DND-41 (cell line): Measurements from ENCODE around the gene TFF3.

Experiments
- ATAC-seq: fragments of 200-7000 bp; cut with Tn5 transposase; 3 replicates; pipeline ENCODE4 v1.9.1; 2021; ENCODE audit warnings: low read depth; ENCODE audit not compliant: insufficient read depth
- DNase-seq: peaks from one replicate; pipeline ENCODE4 v3.0.0-alpha.2; 2020
- H2AFZ ChIP-seq: 2 replicates; pipeline ENCODE4 v1.6.0; 2012; ENCODE audit warnings: low read depth, low read length
- H3K27ac ChIP-seq: 2 replicates; pipeline ENCODE4 v1.5.1; 2012; ENCODE audit warnings: low read length, inconsistent platforms
- H3K27me3 ChIP-seq: fragments of 200-600 bp; sonication (generic); 2 replicates; pipeline ENCODE4 v1.6.0; 2012; ENCODE audit warnings: low read length, mild to moderate bottlenecking, inconsistent platforms; ENCODE audit not compliant: insufficient read depth, poor library complexity
- H3K36me3 ChIP-seq: 2 replicates; pipeline ENCODE4 v1.5.1; 2012; ENCODE audit warnings: low read length, inconsistent platforms; ENCODE audit not compliant: insufficient read depth
- H3K4me1 ChIP-seq: 2 replicates; pipeline ENCODE4 v1.5.1; 2012; ENCODE audit warnings: mild to moderate bottlenecking, low read length; ENCODE audit not compliant: insufficient read depth
- H3K4me2 ChIP-seq: 2 replicates; pipeline ENCODE4 v1.6.0; 2012; ENCODE audit warnings: mild to moderate bottlenecking, moderate library complexity, low read length, inconsistent platforms; ENCODE audit not compliant: insufficient read depth
- H3K4me3 ChIP-seq, 2 experiments: fragments of 200-600 bp in 1 of 2; shearing (Covaris generic) in 1 of 2; 2 replicates each; pipeline ENCODE4 v1.5.1; 2012 to 2016; ENCODE audit warnings: inconsistent platforms in 2 of 2, low read length in 2 of 2, mild to moderate bottlenecking in 2 of 2, low read depth in 1 of 2, moderate library complexity in 1 of 2
- H3K79me2 ChIP-seq: 2 replicates; pipeline ENCODE4 v1.6.0; 2012; ENCODE audit warnings: low read length, inconsistent platforms; ENCODE audit not compliant: insufficient read depth
- H3K9ac ChIP-seq: 2 replicates; pipeline ENCODE4 v1.6.0; 2012; ENCODE audit warnings: low read depth, mild to moderate bottlenecking, inconsistent platforms, low read length, moderate library complexity
- H3K9me3 ChIP-seq: 2 replicates; pipeline ENCODE4 v1.5.1; 2012; ENCODE audit warnings: low read length, moderate library complexity, mild to moderate bottlenecking, inconsistent platforms; ENCODE audit not compliant: insufficient read depth, severe bottlenecking
- H4K20me1 ChIP-seq: 2 replicates; pipeline ENCODE4 v1.6.0; 2012; ENCODE audit warnings: low read length; ENCODE audit not compliant: insufficient read depth
- CTCF ChIP-seq: IDR thresholded peaks from 2 replicates; pipeline ENCODE4 v1.5.1; 2012; ENCODE audit warnings: borderline replicate concordance, low read length, moderate library complexity, mild to moderate bottlenecking; ENCODE audit not compliant: poor library complexity, severe bottlenecking; ENCODE audit errors: extremely low read depth
- EZH2 ChIP-seq: IDR thresholded peaks from 3 replicates; pipeline ENCODE4 v1.6.1; 2012; ENCODE audit warnings: borderline replicate concordance, low read depth, mild to moderate bottlenecking, moderate library complexity, low read length, inconsistent platforms; ENCODE audit not compliant: severe bottlenecking

Gene TFF3

GRCh38 chr21:42302794-42303193 lies 12.4 kb downstream of the TFF3 start:
- Histone ChIP-seq H4K20me1 (no peaks in the 10 kb centered on the region), H3K4me2 (no peak overlapping the region), H2AFZ (no peak overlapping the region), H3K27me3 (no peaks in the 10 kb centered on the region), H3K9ac (no peak overlapping the region), H3K4me1 (no peaks in the 10 kb centered on the region), H3K9me3 (no peaks in the 10 kb centered on the region), H3K36me3 (0 out of 2 replicates have a peak, but pooled peaks cover 3% of the 10 kb centered on the region), H3K4me3 (no peak overlapping the region), H3K27ac (no peak overlapping the region), H3K79me2 (no peaks in the 10 kb centered on the region)
- no peak for DNase-seq
- TF ChIP-seq CTCF (no peak), EZH2 (no peak)
- no peak for ATAC-seq

GRCh38 chr21:42302076-42302650 lies 13.0 kb downstream of the TFF3 start:
- ATAC-seq: no peak
- H3K4me2 ChIP-seq: no peak overlapping the region
- H3K9ac ChIP-seq: no peak overlapping the region
- H3K27ac ChIP-seq: no peak overlapping the region
- no peaks in the 10 kb centered on the region for H3K27me3 ChIP-seq
- TF ChIP-seq EZH2 (no peak), CTCF (no peak)
- H3K9me3 ChIP-seq: no peaks in the 10 kb centered on the region
- no peak for DNase-seq
- no peaks in the 10 kb centered on the region for H3K4me1 ChIP-seq
- H3K79me2 ChIP-seq: no peaks in the 10 kb centered on the region
- H4K20me1 ChIP-seq: no peaks in the 10 kb centered on the region
- H3K36me3 ChIP-seq: peaks cover 8% of the 10 kb centered on the region; the same call in 1 of the 2 replicates
- H3K4me3 ChIP-seq: no peak overlapping the region
- H2AFZ ChIP-seq: no peak overlapping the region

- no peak for ATAC-seq
- Histone ChIP-seq H3K4me2 (no peak overlapping the region), H3K9me3 (no peaks in the 10 kb centered on the region), H3K27me3 (no peaks in the 10 kb centered on the region), H3K79me2 (no peaks in the 10 kb centered on the region), H3K9ac (no peak overlapping the region), H3K4me1 (no peaks in the 10 kb centered on the region), H3K4me3 (no peak overlapping the region), H3K36me3 (peaks cover 9% of the 10 kb centered on the region; the same call in 1 of the 2 replicates), H3K27ac (no peak overlapping the region), H2AFZ (no peak overlapping the region), H4K20me1 (no peaks in the 10 kb centered on the region)
- no peak for DNase-seq
- TF ChIP-seq CTCF (no peak), EZH2 (no peak)
These were observed 13.7 kb downstream of the TFF3 start for GRCh38 chr21:42301371-42302075.
